ENCODE measurements around the gene C2orf42. TPM values are rescaled to one million over a fixed set of nuclear protein-coding genes. Genes with fewer than 3 reads are reported as not detected.
A peak's percentile ranks its signal among the peaks of the same experiment; 100 is the strongest.
"Not testable (repeated sequence)": the region's sequence is repeated elsewhere in the genome, so short reads cannot be mapped to it uniquely, and the experiment has no call there.

The C2orf42 gene
- total and polyA plus RNA-seq, 5 donors from 2014 or later = 21.0 to 38.4 (median 23.6) TPM

- peaks cover 26 to 92% (median 55%) of the 10 kb centered on the region in 4 donors for H3K4me1 Mint-ChIP-seq
- not testable (repeated sequence) for H3K36me3 ChIP-seq (ENCODE audit: control insufficient read depth, insufficient read depth, low read length); H3K9me3 ChIP-seq (ENCODE audit: control insufficient read depth in 2 of 2, low read length in 2 of 2); H3K27me3 ChIP-seq (ENCODE audit: control insufficient read depth, insufficient read depth, low read length); H3K36me3 Mint-ChIP-seq; H3K9me3 Mint-ChIP-seq; H3K27me3 Mint-ChIP-seq; ATAC-seq (ENCODE audit: low read depth in 2 of 2); DNase-seq
- H3K27ac Mint-ChIP-seq = peak overlapping the region; percentile 90 to 100 (median 96)
- Histone ChIP-seq H3K27ac (ENCODE audit: insufficient read depth, low read length, poor library complexity, severe bottlenecking) (peak overlapping the region; percentile 95), H3K4me1 (ENCODE audit: control insufficient read depth, insufficient read depth, low read length, poor library complexity, severe bottlenecking) (peaks cover 88% of the 10 kb centered on the region), H3K4me3 (ENCODE audit: low read depth, low read length) (peak overlapping the region; percentile 86)
- H3K4me3 Mint-ChIP-seq = peak overlapping the region in 3 of 4 donors; percentile 83 to 87 (median 87)
These were observed 56.4 kb downstream of the C2orf42 start for GRCh38 chr2:70134323-70134983.

- DNase-seq (peak in 2 of 3 donors; percentile 41 to 65), ATAC-seq (ENCODE audit: low read depth in 2 of 2) (peak in 1 of 2 donors; percentile 17)
- no peaks in the 10 kb centered on the region for H3K27me3 ChIP-seq (ENCODE audit: control insufficient read depth, insufficient read depth, low read length)
- Mint-ChIP-seq H3K4me3 (peak overlapping the region; percentile 72 to 87 (median 85)), H3K27ac (peak overlapping the region; percentile 90 to 100 (median 96)), H3K27me3 (no peaks in the 10 kb centered on the region), H3K9me3 (no peaks in the 10 kb centered on the region), H3K4me1 (peaks cover 26 to 88% (median 54%) of the 10 kb centered on the region in 4 donors), H3K36me3 (peaks cover 8% of the 10 kb centered on the region)
- H3K4me3 ChIP-seq (ENCODE audit: low read depth, low read length) = peak overlapping the region; percentile 86
- peak overlapping the region; percentile 95 for H3K27ac ChIP-seq (ENCODE audit: insufficient read depth, low read length, poor library complexity, severe bottlenecking)
- H3K4me1 ChIP-seq (ENCODE audit: control insufficient read depth, insufficient read depth, low read length, poor library complexity, severe bottlenecking) = peaks cover 82% of the 10 kb centered on the region
- no peaks in the 10 kb centered on the region for H3K36me3 ChIP-seq (ENCODE audit: control insufficient read depth, insufficient read depth, low read length)
- no peaks in the 10 kb centered on the region for H3K9me3 ChIP-seq (ENCODE audit: control insufficient read depth in 2 of 2, low read length in 2 of 2)
These were observed 57.1 kb downstream of the C2orf42 start for GRCh38 chr2:70133491-70134322.

- Histone ChIP-seq H3K9me3 (ENCODE audit: control insufficient read depth in 2 of 2, low read length in 2 of 2) (no peaks in the 10 kb centered on the region), H3K27ac (ENCODE audit: insufficient read depth, low read length, poor library complexity, severe bottlenecking) (peak overlapping the region; percentile 95), H3K36me3 (ENCODE audit: control insufficient read depth, insufficient read depth, low read length) (no peaks in the 10 kb centered on the region), H3K4me3 (ENCODE audit: low read depth, low read length) (peak overlapping the region; percentile 86), H3K27me3 (ENCODE audit: control insufficient read depth, insufficient read depth, low read length) (no peaks in the 10 kb centered on the region), H3K4me1 (ENCODE audit: control insufficient read depth, insufficient read depth, low read length, poor library complexity, severe bottlenecking) (peaks cover 82% of the 10 kb centered on the region)
- Mint-ChIP-seq H3K36me3 (peaks cover 8% of the 10 kb centered on the region), H3K4me3 (peak overlapping the region; percentile 83 to 98 (median 87)), H3K27me3 (no peaks in the 10 kb centered on the region), H3K27ac (peak overlapping the region; percentile 90 to 100 (median 96)), H3K9me3 (no peaks in the 10 kb centered on the region), H3K4me1 (peaks cover 26 to 86% (median 56%) of the 10 kb centered on the region in 4 donors)
- ATAC-seq (ENCODE audit: low read depth in 2 of 2) = no peak
- no peak for DNase-seq
These were observed 57.7 kb downstream of the C2orf42 start for GRCh38 chr2:70133127-70133452.

GRCh38 chr2:70132244-70133126 lies 58.3 kb downstream of the C2orf42 start:
- no peaks in the 10 kb centered on the region for H3K27me3 Mint-ChIP-seq
- peaks cover 24 to 86% (median 57%) of the 10 kb centered on the region in 4 donors for H3K4me1 Mint-ChIP-seq
- DNase-seq = peak; percentile 38 to 87 (median 74)
- no peaks in the 10 kb centered on the region for H3K36me3 ChIP-seq (ENCODE audit: control insufficient read depth, insufficient read depth, low read length)
- ATAC-seq (ENCODE audit: low read depth in 2 of 2) = peak; percentile 74 to 79
- peaks cover 82% of the 10 kb centered on the region for H3K4me1 ChIP-seq (ENCODE audit: control insufficient read depth, insufficient read depth, low read length, poor library complexity, severe bottlenecking)
- no peaks in the 10 kb centered on the region for H3K27me3 ChIP-seq (ENCODE audit: control insufficient read depth, insufficient read depth, low read length)
- H3K4me3 Mint-ChIP-seq = peak overlapping the region; percentile 83 to 98 (median 87)
- peaks cover 0 to under 1% (median 0%) of the 10 kb centered on the region in 7 donors for H3K9me3 Mint-ChIP-seq
- peaks cover 4% of the 10 kb centered on the region for H3K36me3 Mint-ChIP-seq
- no peaks in the 10 kb centered on the region for H3K9me3 ChIP-seq (ENCODE audit: control insufficient read depth in 2 of 2, low read length in 2 of 2)
- peak overlapping the region; percentile 95 for H3K27ac ChIP-seq (ENCODE audit: insufficient read depth, low read length, poor library complexity, severe bottlenecking)
- peak overlapping the region; percentile 86 for H3K4me3 ChIP-seq (ENCODE audit: low read depth, low read length)
- H3K27ac Mint-ChIP-seq = peak overlapping the region; percentile 90 to 100 (median 96)

GRCh38 chr2:70131344-70132143 lies 59.3 kb downstream of the C2orf42 start:
- not testable (repeated sequence) for ATAC-seq (ENCODE audit: low read depth in 2 of 2); H3K27me3 Mint-ChIP-seq; H3K36me3 ChIP-seq (ENCODE audit: control insufficient read depth, insufficient read depth, low read length); H3K27me3 ChIP-seq (ENCODE audit: control insufficient read depth, insufficient read depth, low read length); H3K9me3 Mint-ChIP-seq; H3K36me3 Mint-ChIP-seq; H3K9me3 ChIP-seq (ENCODE audit: control insufficient read depth in 2 of 2, low read length in 2 of 2)
- Histone ChIP-seq H3K27ac (ENCODE audit: insufficient read depth, low read length, poor library complexity, severe bottlenecking) (peak overlapping the region; percentile 95), H3K4me3 (ENCODE audit: low read depth, low read length) (peak overlapping the region; percentile 86), H3K4me1 (ENCODE audit: control insufficient read depth, insufficient read depth, low read length, poor library complexity, severe bottlenecking) (peaks cover 82% of the 10 kb centered on the region)
- Mint-ChIP-seq H3K4me1 (peaks cover 26 to 84% (median 60%) of the 10 kb centered on the region in 4 donors), H3K4me3 (peak overlapping the region; percentile 74 to 89 (median 85)), H3K27ac (peak overlapping the region; percentile 92 to 100 (median 96))
- peak in 1 of 3 donors; percentile 49 for DNase-seq

GRCh38 chr2:70128005-70128404 lies 62.8 kb downstream of the C2orf42 start:
- no peaks in the 10 kb centered on the region for H3K36me3 Mint-ChIP-seq
- peaks cover 13% of the 10 kb centered on the region for H3K27me3 Mint-ChIP-seq
- peaks cover 76% of the 10 kb centered on the region for H3K4me1 ChIP-seq (ENCODE audit: control insufficient read depth, insufficient read depth, low read length, poor library complexity, severe bottlenecking)
- H3K36me3 ChIP-seq (ENCODE audit: control insufficient read depth, insufficient read depth, low read length) = no peaks in the 10 kb centered on the region
- no peak overlapping the region for H3K4me3 ChIP-seq (ENCODE audit: low read depth, low read length)
- H3K27ac ChIP-seq (ENCODE audit: insufficient read depth, low read length, poor library complexity, severe bottlenecking) = no peak overlapping the region
- DNase-seq = no peak
- H3K27ac Mint-ChIP-seq = peak overlapping the region; percentile 75 to 83 (median 79)
- H3K4me3 Mint-ChIP-seq = peak overlapping the region; percentile 16 to 82 (median 56)
- no peaks in the 10 kb centered on the region for H3K27me3 ChIP-seq (ENCODE audit: control insufficient read depth, insufficient read depth, low read length)
- H3K4me1 Mint-ChIP-seq = peaks cover 10 to 84% (median 55%) of the 10 kb centered on the region in 4 donors
- peaks cover 0 to 2% (median 0%) of the 10 kb centered on the region in 7 donors for H3K9me3 Mint-ChIP-seq
- ATAC-seq (ENCODE audit: low read depth in 2 of 2) = no peak
- H3K9me3 ChIP-seq (ENCODE audit: control insufficient read depth in 2 of 2, low read length in 2 of 2) = no peaks in the 10 kb centered on the region

Measured in CD4-positive, CD25-positive, alpha-beta regulatory T cell (primary cell).